PC-3 (cell line): ENCODE measurements around the gene DLG2. TPM values are rescaled to one million over a fixed set of nuclear protein-coding genes. Genes with fewer than 3 reads are reported as not detected.

ENCODE experiments used
- ATAC-seq: fragments of 200-7000 bp; cut with Tn5 transposase; 2 replicates; pipeline ENCODE4 v1.9.1; 2020; ENCODE audit warnings: mild to moderate bottlenecking, moderate library complexity
- BruUV-seq: library from RNA; stranded (reverse); fragments of 400-500 nt; replicated peaks from 2 replicates; lab custom pipeline; 2021; lab: Mats Ljungman, UMichigan
- CTCF ChIA-PET: fragments of 300-600 bp; sonication (Branson Sonifier 250); formaldehyde crosslinking; loops from one replicate; lab custom pipeline; 2022; ENCODE audit warnings: antibody characterized with exemption; lab: Charles Lee
- POLR2A ChIA-PET: fragments of 300-600 bp; sonication (Branson Sonifier 250); formaldehyde crosslinking; loops from one replicate; lab custom pipeline; 2022; ENCODE audit warnings: antibody characterized with exemption; ENCODE audit not compliant: unreplicated experiment; lab: Charles Lee
- DNase-seq: peaks from one replicate; pipeline ENCODE4 v3.0.0-alpha.2; 2015
- H2AFZ ChIP-seq: fragments of 300-600 bp; sonication (generic); 2 replicates; pipeline ENCODE4 v1.6.0; 2016; ENCODE audit warnings: antibody characterized with exemption, low read length
- H3F3A ChIP-seq: fragments of 300-600 bp; sonication (generic); one replicate; pipeline ENCODE4 v1.6.0; 2017; ENCODE audit warnings: antibody characterized with exemption, low read length, control low read depth, mild to moderate bottlenecking; ENCODE audit not compliant: unreplicated experiment
- H3K27ac ChIP-seq: fragments of 300-600 bp; sonication (generic); 2 replicates; pipeline ENCODE4 v1.5.1; 2016; ENCODE audit warnings: mild to moderate bottlenecking, low read length
- H3K27me3 ChIP-seq: fragments of 300-600 bp; sonication (generic); 2 replicates; pipeline ENCODE4 v1.6.1; 2016; ENCODE audit warnings: low read length, mixed read lengths
- H3K36me3 ChIP-seq: fragments of 300-600 bp; sonication (generic); 2 replicates; pipeline ENCODE4 v1.6.1; 2016; ENCODE audit warnings: low read depth, mixed run types, low read length, mixed read lengths
- H3K4me1 ChIP-seq: fragments of 300-600 bp; sonication (generic); 2 replicates; pipeline ENCODE4 v1.5.1; 2016; ENCODE audit warnings: low read length; ENCODE audit not compliant: insufficient read depth
- H3K4me2 ChIP-seq: fragments of 300-600 bp; sonication (generic); 2 replicates; pipeline ENCODE4 v1.6.0; 2016; ENCODE audit warnings: low read length
- H3K4me3 ChIP-seq: fragments of 300-600 bp; sonication (generic); 2 replicates; pipeline ENCODE4 v1.5.1; 2016; ENCODE audit warnings: mild to moderate bottlenecking, low read length, mixed read lengths
- H3K79me2 ChIP-seq: fragments of 300-600 bp; sonication (generic); 2 replicates; pipeline ENCODE4 v1.6.1; 2017; ENCODE audit warnings: low read length, mixed read lengths
- H3K9ac ChIP-seq: fragments of 300-600 bp; sonication (generic); 2 replicates; pipeline ENCODE4 v1.6.0; 2016; ENCODE audit warnings: mild to moderate bottlenecking, low read length
- H3K9me2 ChIP-seq: fragments of 300-600 bp; sonication (generic); replicated peaks from 2 replicates; pipeline ENCODE4 v1.6.1; 2016; ENCODE audit warnings: mixed run types, low read length, mixed read lengths
- H3K9me3 ChIP-seq: fragments of 300-600 bp; sonication (generic); 2 replicates; pipeline ENCODE4 v1.6.1; 2016; ENCODE audit warnings: low read length, mixed read lengths
- H4K20me1 ChIP-seq: fragments of 300-600 bp; sonication (generic); 2 replicates; pipeline ENCODE4 v1.6.1; 2016; ENCODE audit warnings: low read length, mixed read lengths
- EZH2 ChIP-seq: fragments of 300-600 bp; sonication (generic); IDR thresholded peaks from one replicate; pipeline ENCODE4 v1.6.1; 2017; ENCODE audit warnings: antibody characterized with exemption, mild to moderate bottlenecking, low read length; ENCODE audit not compliant: unreplicated experiment
- EZH2phosphoT487 ChIP-seq: fragments of 300-600 bp; sonication (generic); IDR thresholded peaks from 2 replicates; pipeline ENCODE4 v1.6.1; 2018; ENCODE audit warnings: mild to moderate bottlenecking, antibody characterized with exemption, low read length, borderline replicate concordance
- intact Hi-C: fragments of 100-400 bp; cut with micrococcal nuclease; formaldehyde crosslinking; loops from 2 replicates; pipeline ENCODE4 v1.9.0; 2023
- total RNA-seq: library from RNA; depleted of rRNA; stranded (reverse); fragments of >200 nt; gene quantifications from 2 replicates; pipeline ENCODE4 v1.2.3, GENCODE V29; 2014
- TF ChIP-seq, protein P1 (sequence below): fragments of 300-600 bp; sonication (generic); conservative IDR thresholded peaks from 2 replicates; pipeline ENCODE4 v1.5.1; 2017; ENCODE audit warnings: antibody characterized with exemption, low read depth, mild to moderate bottlenecking, low read length

The DLG2 gene
- total RNA-seq, 1 experiment from 2014 or later, result 0.58 TPM

DNA sequence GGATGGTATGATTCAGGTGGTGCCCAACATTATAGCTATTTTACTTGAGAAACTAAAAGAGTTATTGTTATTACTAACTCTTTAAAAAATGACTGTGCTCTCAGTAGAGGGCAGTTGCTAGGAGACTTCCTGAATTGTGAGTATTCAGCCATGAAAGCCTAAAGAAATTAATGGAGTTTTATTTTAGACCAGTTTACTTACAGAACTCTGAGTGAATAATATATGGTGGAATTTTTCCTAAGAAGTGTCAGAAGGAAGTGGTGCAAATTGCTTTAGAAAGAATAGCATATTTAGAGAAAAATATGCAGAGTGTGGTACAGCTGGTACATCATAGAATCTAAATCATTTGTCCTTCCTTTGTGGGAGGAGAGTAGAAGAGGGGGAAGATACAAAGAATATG is 1651.1 kb downstream of the DLG2 start:
- Histone ChIP-seq H3K9me2 (no peaks in the 10 kb centered on the region), H3K4me1 (no peaks in the 10 kb centered on the region), H3K27ac (no peak overlapping the region), H4K20me1 (no peaks in the 10 kb centered on the region), H3K4me2 (no peak overlapping the region), H3K9me3 (no peaks in the 10 kb centered on the region; the same call in 1 of the 2 replicates), H3K36me3 (no peaks in the 10 kb centered on the region), H3K4me3 (no peak overlapping the region), H3K9ac (no peak overlapping the region), H2AFZ (no peak overlapping the region), H3K27me3 (no peaks in the 10 kb centered on the region), H3K79me2 (no peaks in the 10 kb centered on the region), H3F3A (no peaks in the 10 kb centered on the region)
- CTCF ChIA-PET, result no interaction called here
- TF ChIP-seq, protein P1, sequence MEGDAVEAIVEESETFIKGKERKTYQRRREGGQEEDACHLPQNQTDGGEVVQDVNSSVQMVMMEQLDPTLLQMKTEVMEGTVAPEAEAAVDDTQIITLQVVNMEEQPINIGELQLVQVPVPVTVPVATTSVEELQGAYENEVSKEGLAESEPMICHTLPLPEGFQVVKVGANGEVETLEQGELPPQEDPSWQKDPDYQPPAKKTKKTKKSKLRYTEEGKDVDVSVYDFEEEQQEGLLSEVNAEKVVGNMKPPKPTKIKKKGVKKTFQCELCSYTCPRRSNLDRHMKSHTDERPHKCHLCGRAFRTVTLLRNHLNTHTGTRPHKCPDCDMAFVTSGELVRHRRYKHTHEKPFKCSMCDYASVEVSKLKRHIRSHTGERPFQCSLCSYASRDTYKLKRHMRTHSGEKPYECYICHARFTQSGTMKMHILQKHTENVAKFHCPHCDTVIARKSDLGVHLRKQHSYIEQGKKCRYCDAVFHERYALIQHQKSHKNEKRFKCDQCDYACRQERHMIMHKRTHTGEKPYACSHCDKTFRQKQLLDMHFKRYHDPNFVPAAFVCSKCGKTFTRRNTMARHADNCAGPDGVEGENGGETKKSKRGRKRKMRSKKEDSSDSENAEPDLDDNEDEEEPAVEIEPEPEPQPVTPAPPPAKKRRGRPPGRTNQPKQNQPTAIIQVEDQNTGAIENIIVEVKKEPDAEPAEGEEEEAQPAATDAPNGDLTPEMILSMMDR, result no peak
- TF ChIP-seq EZH2phosphoT487 (no peak), EZH2 (no peak)
- POLR2A ChIA-PET, result no interaction called here
- no TSS peak for BruUV-seq
- intact Hi-C loops, result no loop called here
- DNase-seq, result no peak
- ATAC-seq, result no peak

DNA sequence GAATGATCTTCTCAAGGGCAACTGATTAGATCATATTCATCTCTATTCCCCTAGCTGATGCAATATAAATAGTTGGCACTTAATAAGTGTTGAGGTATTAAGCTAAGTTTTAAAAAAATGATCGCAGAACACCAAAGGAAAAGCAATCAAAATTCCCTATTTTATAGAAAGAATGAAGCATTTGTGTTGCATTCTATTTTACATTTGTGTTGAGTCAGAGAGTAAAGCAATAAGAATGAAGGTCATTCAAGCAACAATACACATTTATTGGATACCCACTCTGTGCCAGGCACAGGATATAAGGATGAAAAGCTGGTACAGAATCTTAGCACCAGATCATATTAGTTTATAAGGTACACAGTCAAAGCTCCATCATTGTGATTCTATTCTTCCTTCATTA is 1654.6 kb downstream of the DLG2 start:
- ChIA-PET POLR2A (no interaction called here), CTCF (no interaction called here)
- intact Hi-C loops, result no loop called here
- Histone ChIP-seq H4K20me1 (no peaks in the 10 kb centered on the region), H3K4me3 (no peak overlapping the region), H3K27ac (no peak overlapping the region), H3K9me3 (no peaks in the 10 kb centered on the region; the same call in 1 of the 2 replicates), H3K9ac (no peak overlapping the region), H3K27me3 (no peaks in the 10 kb centered on the region), H3F3A (no peaks in the 10 kb centered on the region), H2AFZ (no peak overlapping the region), H3K36me3 (no peaks in the 10 kb centered on the region), H3K9me2 (no peaks in the 10 kb centered on the region), H3K79me2 (no peaks in the 10 kb centered on the region), H3K4me2 (no peak overlapping the region), H3K4me1 (no peaks in the 10 kb centered on the region)
- BruUV-seq, result no TSS peak
- no peak for ATAC-seq
- no peak for DNase-seq
- TF ChIP-seq EZH2phosphoT487 (no peak), EZH2 (no peak)
- TF ChIP-seq, protein P1, result no peak

DNA sequence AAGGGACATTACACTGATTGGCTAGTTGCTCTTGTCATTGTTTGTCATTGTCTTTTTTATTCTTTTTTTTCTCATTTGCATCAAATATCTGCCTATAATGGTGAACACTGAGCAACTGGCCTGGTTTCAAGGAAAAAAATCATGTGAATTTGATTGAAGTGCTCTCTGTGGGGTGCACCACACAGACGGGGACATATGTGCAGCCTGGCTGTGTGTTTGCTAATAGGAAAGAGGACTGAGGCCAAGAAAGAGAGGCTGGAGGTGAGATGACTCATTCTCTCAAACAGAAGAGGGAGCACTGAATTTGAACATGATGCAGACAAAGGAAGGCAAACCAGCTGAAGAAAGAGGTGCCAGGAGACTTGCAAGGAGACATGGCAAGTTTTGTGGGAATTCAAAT is 1656.1 kb downstream of the DLG2 start:
- Histone ChIP-seq H3K27me3 (no peaks in the 10 kb centered on the region), H3K79me2 (no peaks in the 10 kb centered on the region), H3K27ac (no peak overlapping the region), H3K9ac (no peak overlapping the region), H3K36me3 (no peaks in the 10 kb centered on the region), H3K9me2 (no peaks in the 10 kb centered on the region), H3F3A (no peaks in the 10 kb centered on the region), H3K9me3 (no peaks in the 10 kb centered on the region; the same call in 1 of the 2 replicates), H3K4me2 (no peak overlapping the region), H3K4me3 (no peak overlapping the region), H2AFZ (no peak overlapping the region), H4K20me1 (no peaks in the 10 kb centered on the region), H3K4me1 (no peaks in the 10 kb centered on the region)
- no peak for DNase-seq
- ChIA-PET POLR2A (no interaction called here), CTCF (no interaction called here)
- intact Hi-C loops, result no loop called here
- TF ChIP-seq EZH2, result no peak
- TF ChIP-seq, protein P1, result no peak
- no peak for TF ChIP-seq EZH2phosphoT487
- no peak for ATAC-seq
- no TSS peak for BruUV-seq
